Right forelimb (tissue), 1 donor: Measurements from ENCODE around the gene UNC13B.
"Not testable (repeated sequence)": the region's sequence is repeated elsewhere in the genome, so short reads cannot be mapped to it uniquely, and the experiment has no call there.

Experiments
- DNase-seq: peaks from one replicate; pipeline ENCODE4 v3.0.0-alpha.2; 2018

The UNC13B gene

GRCh38 chr9:35395706-35396101 lies 233.9 kb downstream of the UNC13B start:
- no peak for DNase-seq

GRCh38 chr9:35396560-35397215 lies 234.9 kb downstream of the UNC13B start:
- DNase-seq: no peak

DNA sequence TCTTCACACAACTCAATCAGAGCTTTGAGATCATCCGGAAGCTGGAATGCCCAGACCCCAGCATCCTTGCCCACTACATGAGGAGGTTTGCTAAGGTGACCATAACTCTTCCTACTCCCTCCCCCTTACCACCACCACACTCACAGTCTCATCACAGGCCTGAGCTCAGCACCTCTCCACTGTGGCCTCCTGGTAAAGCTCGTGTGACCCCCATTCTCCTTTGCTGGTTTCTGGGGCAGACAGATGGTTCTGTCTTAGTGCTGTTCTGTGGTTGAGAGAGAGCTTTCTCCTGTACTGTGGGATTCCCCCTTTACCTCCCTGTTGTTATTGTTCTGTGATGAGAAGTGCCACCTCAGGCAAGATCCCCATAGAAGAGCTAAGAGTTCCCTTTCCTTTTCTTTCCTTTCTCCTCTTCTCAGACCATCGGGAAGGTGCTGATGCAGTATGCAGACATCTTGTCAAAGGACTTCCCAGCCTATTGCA lies 235.4 kb downstream of the UNC13B start:
- DNase-seq: no peak

GRCh38 chr9:35397923-35398322 lies 236.1 kb downstream of the UNC13B start:
- DNase-seq: no peak

DNA sequence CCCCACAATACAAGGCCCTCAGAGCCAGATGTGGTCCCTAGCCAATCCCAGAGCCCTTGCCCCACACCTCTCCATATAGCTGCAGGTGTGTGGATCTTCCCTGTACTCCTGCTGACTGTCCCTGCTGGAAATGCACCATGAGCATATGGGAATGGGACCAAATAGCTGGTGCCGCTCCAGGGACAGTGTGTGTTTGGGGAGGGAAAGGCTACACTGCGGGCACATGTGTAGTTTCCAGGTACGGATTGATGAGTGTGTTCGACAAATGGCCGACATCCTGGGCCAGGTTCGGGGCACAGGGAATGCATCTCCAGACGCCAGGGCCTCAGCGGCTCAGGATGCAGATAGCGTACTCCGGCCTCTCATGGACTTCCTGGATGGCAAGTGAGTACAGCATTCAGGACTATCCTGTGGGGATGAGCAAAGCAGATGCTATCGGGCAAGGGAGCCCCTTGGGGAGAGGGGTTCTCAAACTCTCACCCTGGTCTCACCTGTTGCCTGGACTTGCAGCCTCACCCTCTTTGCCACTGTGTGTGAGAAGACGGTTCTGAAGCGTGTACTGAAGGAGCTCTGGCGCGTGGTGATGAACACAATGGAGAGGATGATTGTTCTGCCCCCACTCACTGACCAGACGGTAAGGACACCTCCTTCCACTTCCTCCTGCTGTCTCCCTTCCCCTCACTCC lies 237.0 kb downstream of the UNC13B start:
- no peak for DNase-seq

- DNase-seq: no peak
Measured at GRCh38 chr9:35404865-35405264, 243.1 kb downstream of the UNC13B start.

GRCh38 chr9:35406183-35406959 lies 244.6 kb downstream of the UNC13B start:
- DNase-seq: no peak

- DNase-seq: no peak
Measured at GRCh38 chr9:35407846-35408245, 246.0 kb downstream of the UNC13B start.

DNA sequence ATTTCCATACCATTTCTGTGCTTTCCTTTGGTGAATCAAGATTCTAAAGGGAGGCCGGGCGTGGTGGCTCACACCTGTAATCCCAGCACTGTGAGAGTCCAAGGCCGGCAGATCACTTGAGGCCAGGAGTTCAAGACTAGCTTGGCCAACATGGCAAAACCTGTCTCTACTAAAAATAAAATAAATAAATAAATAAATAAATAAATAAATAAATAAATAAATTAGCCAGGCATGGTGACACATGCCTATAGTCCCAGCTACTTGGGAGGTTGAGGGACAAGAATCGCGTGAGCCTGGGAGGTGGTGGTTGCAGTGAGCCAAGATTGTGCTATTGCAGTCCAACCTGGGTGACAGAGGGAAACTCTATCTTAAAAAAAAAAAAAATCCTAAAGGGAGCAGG lies 247.6 kb downstream of the UNC13B start:
- not testable (repeated sequence) for DNase-seq

DNA sequence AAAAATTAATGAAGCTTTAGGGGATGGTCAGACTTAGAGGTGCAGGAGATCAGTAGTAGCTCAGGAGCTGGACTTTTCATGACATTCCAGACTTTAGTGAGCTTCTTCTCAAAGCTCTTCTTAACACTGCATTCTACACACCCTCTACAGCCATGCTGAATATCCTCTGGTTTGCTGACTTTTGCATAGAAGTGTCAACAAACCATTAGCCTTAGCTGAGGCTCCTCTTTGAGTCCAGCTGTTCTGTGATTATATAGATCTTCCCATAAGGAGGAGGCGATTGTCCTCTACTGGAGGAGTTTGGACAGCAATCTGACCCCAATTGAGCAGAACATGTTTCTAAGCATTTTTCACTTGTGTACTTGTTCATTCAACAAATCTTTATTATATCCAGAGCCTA lies 253.1 kb downstream of the UNC13B start:
- no peak for DNase-seq

- DNase-seq: no peak
Measured at GRCh38 chr9:35415402-35416097, 253.7 kb downstream of the UNC13B start.

DNA sequence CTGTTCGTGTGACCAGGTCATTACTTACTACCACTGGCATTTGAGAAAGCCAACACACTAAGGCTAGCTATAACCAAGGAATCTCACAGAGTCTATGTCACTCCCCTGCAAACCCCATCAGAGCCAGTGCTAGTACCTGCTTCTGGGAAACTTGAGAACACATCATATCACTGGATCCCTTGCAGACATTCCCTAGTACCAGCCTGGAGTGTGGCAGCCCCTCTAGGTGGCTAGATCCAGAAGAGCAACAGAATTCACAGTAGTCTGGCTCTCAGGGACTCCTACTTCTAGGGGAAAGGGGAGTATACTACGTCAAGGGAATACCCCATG lies 254.3 kb downstream of the UNC13B start:
- no peak for DNase-seq

- DNase-seq: no peak
Measured at GRCh38 chr9:35422346-35422745, 260.5 kb downstream of the UNC13B start.

GRCh38 chr9:35422753-35423152 lies 260.9 kb downstream of the UNC13B start:
- DNase-seq: no peak

DNA sequence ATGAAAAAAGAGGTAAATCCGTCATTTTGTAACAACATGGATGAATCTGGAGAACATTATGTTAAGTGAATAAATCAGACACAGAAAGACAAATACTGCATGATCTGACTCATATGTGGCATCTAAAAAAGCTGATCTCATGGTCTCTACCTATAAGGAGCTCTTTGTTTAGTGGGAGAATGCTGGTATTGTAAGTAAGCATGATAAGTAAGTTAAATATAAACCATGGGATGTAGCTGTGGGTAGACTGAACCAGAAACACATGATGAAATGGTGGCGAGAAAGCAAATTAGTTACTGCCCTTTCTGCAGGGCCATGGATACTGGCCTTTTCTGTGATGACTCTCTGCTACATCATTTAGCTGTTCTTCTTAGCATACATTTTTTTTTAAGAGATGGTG lies 261.7 kb downstream of the UNC13B start:
- DNase-seq: no peak

DNA sequence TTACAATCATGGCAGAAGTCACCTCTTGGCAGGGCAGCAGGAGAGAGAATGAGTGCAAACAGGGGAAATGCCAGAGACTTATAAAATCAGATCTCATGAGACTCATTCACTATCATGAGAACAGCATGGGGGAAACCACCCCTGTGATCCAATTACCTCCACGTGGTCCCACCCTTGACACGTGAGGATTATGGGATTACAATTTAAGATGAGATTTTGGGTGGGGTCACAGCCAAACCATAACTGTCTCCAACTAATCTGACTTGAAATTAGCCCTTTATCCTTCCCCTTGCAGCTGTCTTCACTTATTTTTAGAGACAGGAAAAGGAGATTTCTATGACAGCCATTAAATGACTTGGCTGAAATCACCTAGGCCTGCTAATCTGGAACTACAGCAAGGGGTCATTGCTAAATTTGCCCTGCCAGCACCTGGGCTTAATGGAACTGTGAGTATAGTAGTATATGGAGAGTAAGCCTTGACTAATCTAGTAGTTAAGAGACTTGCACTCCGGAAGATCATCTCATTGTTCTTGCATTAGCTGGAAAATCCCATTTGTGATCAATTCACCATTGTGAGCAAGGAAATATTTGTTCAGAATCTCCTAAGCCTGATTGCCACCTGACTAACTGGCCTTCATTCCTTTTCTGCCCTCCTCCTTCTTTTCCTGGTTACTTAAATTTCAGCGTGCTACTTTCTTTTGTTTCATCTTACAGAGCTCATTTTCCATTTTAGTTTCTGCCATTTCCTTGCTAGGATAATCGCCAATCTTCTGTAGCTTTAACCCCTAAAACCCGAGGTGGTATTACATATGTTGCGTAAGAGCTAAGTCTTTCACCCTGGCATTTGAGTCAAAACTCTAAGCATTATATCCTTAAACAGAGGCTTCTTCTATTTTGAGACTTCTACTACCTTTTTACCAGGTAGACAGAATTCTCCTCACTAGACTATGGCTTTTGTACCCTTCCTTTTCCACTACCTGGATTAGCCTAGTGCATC lies 262.8 kb downstream of the UNC13B start:
- no peak for DNase-seq

DNA sequence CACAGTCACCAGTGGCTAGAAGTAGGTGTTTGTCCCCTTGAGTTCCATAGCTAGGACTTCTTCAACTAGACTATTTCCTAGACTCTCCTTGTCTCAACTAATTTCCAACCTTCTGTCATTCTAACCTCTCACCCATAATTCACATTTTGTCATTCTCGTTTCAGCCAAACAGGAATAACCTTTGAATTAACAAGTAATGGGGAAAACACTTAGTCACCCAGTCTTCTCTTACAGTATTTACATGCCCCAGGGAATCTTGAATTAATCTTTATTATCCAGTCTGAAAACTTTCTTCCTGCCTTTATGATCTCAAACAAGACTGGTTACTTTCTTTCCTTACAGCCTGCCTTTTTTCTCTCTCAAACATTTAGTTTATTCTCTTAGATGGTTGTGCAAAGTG lies 264.8 kb downstream of the UNC13B start:
- DNase-seq: no peak

GRCh38 chr9:35431467-35431866 lies 269.7 kb downstream of the UNC13B start:
- DNase-seq: no peak

DNA sequence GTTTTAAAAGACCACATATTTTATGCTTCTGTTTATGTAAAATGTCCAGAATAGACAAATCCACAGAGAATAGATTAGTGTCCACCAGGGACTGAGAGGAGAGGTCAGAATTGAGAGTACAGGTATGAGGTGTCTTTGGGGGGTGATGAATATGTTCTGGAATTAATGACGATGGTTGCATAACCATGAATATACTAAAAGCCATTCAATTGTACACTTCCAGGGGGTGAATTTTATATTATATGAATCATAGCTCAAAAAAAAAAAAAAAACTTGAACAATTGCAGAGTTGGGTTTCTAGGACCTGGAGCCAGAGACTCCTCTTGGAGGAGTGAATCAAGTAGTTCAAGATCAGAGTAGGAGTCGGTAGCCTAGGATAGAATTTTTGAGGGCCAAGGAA lies 270.3 kb downstream of the UNC13B start:
- DNase-seq: no peak

DNA sequence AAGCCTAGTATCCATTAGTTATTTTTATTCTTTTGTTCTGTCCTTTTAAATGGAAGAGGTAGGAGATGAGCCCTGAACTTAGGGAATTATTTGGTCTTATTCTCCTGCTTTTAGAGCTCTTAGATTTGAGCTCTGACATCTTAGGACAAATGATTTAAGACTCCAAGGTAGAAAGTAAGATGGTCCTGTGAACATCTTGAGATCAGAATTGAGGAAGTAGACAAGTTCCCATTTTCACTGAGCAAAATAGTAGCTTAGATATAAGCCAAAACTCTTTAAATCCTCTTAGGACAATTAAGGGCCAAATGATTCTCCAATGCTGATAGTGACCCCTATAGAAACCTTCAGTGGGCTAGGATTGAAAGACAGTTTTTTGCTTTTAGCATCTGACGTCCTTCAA lies 275.1 kb downstream of the UNC13B start:
- DNase-seq: no peak

DNA sequence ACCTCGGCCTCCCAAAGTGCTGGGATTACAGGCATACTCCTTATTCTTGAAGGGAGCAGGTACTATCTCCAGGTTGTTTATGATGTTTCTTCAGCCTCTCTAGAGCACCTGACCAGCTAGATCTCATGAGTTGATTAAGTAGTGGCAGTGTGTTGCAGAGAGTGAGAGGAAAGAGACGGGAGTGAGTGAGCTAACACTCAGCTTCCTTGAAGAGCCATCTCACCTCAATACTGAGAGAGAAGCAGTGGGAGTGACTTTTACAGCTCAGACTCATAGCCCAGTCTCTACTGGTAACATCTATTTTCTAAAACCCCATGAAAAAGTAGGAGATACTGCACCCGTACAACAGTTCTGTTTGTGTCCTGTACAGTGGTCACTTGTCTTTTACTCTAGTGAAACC lies 284.2 kb downstream of the UNC13B start:
- no peak for DNase-seq

- DNase-seq: no peak
Measured at GRCh38 chr9:35448496-35448895, 286.7 kb downstream of the UNC13B start.
